Colon (tissue), 2 donors: ENCODE measurements around the gene RASGRF2.
"Not testable (repeated sequence)": the region's sequence is repeated elsewhere in the genome, so short reads cannot be mapped to it uniquely, and the experiment has no call there.

Experiments
- FAIRE-seq: peaks from 2 replicates; lab custom pipeline; 2012; peaks lifted over from hg19 to GRCh38; lab: Jason Lieb, UNC
- donor health status: control.
- donor health status: control.

RASGRF2 gene

DNA sequence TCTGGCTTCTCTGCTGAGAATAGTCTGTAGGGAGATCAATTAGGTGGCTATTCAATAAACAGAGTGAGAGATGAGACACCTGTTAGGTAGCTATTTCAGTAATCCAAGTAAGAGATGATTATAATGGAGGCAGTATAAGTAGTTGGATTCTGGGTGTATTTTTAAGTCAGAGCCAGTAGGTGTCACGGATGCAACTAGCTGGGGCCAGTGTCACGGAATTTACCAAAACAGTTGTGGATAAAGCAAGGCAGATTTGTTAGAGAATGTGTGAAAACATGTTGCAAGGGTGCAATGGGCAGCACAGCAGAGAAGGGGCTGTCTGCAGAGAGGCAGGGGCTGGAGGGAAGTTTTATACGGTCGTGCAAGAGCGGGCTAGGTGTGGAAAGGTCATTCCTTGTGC is 114.9 kb downstream of the RASGRF2 start:
- no peak for FAIRE-seq

DNA sequence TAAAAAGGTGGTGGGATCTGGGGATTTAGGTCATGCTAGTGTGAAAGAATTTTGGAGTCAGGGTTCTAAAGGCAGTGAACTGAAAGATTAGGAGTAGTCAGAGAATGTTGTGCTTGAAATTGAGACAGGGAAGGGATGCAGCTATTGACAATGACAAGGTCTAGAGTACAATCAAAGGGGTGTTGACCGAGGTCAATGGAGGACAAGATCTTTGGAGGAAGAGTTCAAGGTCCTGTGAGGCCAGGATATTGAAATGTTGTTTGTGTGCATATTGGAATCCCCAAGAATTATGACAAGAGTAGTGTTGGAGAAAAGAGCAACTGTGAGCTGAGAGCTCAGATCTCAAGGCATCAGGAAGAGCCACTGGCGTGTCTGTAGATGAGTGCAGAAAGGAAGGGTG is 116.9 kb downstream of the RASGRF2 start:
- no peak for FAIRE-seq

DNA sequence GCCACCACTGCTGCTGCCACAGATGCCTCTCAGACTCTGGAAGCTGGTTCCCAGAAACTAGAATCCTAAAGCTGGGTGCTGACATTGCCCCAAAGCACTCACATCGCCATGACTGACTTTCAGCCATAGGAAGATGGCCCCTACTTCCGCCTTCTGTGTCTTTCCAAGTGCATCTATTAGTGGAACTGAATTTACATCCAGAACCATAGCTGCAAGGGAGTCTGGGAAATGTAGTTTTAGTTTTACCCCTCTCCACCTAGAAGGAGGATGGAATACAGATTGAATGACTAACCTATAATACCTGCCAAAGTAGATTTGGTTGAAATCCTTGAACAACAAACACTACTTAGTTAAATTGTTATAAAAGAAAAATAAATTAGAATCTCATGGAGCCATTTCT is 118.8 kb downstream of the RASGRF2 start:
- FAIRE-seq: no peak

DNA sequence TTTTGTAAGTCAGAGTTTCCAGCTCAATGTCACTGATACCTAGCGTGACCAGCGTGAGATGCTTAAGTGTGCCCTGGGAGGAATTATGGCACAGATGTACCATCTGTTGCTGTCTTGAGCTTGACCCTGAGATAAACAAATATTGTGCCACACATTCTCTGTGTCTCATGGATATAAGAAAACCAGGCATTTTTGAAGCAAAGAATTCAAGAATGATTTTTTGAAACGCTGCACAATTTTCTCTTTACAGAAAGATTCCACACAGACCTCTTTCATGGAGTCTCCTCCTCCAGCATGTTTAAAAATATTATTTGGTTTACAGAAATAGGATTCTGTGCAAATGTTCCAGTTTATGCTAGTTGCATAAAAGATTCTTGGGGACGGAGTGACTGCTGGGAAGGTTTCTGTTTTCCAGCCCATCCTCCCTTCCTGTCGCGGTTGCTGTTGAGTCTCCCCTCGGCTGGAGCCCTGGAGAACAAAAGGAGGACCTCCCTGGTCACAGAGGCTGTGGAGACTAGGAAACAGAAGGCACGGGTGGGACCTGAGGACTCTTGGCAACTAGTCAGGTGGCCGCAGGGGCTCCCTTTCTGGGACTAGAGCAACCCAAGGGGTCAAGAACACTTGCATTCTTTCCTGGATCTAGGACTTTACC is 120.8 kb downstream of the RASGRF2 start:
- FAIRE-seq: no peak

DNA sequence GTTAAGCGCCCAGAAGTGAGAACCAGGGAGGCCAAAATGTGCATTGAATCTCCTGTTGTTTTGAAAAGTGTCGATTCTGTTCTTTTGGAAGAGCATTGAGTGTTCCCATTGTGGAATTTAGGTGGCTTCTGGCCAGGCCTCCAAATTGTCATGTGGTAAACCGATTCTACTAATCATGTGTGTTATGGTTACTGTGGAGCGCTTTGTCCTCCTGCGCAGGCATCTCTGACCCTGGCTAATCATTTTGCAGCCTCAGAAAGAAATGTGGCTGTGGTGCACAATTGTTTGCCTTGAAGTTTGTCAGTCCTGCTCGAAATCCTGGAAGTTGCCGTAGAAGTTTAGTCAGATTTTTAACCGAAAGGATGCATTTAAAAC is 121.3 kb downstream of the RASGRF2 start:
- FAIRE-seq: no peak

DNA sequence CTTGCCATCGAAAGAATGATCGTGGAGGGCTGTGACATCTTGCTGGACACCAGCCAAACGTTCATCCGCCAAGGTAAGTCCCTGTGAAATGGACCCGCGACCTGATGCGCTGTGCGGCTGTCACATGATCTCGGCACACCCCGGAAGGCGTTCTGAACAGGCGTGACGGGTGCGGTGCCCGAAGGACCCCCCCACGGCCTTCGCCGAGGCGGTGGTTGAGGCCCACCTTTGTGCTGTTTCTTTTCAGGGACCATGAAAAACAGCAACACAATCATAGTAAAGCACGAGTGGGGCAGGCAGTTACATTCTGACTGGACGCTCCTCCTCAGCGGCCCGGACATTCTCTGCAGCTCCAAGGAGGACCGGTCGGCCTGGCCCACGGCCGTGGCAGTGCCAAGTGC is 126.7 kb downstream of the RASGRF2 start:
- FAIRE-seq: no peak

DNA sequence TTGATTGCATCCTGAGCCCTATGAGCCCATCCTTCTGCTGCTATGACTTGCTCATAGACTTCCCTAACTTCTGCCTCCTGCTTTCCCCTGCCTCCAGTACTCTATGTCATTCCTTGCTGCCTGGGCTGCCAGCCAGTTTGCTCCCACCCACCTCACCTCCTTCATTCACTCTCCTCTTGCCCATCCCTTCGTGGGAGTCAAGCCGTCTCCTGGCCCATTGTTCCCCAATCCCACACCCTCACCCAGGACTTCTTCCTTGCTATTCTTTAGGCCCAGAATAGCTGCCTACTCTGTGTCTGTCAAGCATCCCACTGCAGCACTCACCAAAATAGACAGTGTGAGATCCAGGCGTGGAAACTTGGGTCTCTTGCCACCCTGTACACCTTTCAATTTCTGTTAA is 131.0 kb downstream of the RASGRF2 start:
- no peak for FAIRE-seq

DNA sequence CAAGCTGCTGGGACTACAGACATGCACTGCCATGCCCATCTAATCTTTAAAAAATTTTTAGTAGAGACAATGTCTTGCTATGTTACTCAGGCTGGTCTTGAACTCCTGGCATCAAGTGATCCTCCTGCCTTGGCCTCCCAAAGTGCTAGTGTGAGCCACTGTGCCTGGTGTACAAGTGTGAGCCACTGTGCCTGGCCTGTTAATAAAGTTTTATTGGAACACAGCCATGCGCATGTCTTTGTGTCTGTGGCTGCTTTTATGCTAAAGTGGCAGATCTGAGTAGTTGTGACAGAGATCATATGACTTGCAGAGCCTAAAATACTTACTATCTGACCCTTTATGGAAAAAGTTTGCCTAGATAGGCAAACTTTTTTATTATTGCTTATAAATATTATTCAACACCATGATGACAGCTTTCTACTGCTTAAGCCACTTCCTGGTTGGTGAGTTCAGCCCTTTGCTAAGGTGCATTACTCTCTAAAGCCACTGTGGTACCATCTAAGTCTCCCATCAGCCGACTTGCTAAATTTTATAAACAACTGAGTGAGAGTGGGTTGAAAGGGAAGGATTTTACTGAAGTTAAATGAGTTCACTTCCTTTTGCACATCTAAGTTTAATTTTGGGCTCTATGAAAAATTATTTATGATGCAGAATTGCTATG is 133.5 kb downstream of the RASGRF2 start:
- no peak for FAIRE-seq

DNA sequence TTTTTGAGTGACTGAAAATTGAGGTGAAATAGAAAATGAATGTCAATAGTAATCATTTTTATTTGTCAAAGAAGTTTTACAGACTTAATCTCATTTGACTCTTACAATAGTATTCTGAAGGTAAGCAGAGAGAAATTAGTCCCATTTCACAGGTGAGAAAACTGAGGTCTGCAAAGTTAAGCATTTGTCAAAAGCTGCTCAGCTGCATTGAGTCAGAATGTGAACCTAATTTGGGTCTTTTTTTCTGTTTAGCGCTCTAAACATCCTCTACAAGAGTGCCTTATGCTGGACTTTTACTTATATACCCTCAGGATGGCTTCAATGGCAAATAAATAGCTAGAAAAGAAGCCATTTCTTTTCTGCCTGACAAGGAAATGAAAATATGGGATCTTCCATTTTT is 135.7 kb downstream of the RASGRF2 start:
- no peak for FAIRE-seq

DNA sequence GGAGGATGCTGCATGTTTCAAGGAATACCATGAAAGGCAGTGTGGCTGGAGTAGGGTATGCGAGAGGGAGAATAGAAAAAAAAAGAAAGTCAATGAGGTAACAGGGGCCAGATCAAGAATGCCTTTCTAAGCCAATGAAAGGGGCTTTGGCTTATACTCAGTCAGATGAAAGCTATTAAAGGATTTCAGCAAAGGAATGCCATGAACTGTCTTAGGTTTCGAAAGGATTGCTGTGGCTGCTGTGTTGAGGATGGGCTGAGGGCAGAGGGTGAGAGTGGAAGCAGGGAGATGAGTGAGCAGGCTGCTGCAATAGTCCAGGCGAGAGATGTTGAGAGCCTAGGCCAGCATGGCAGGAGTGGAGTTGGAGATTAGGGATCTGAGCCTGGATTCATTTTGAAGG is 137.6 kb downstream of the RASGRF2 start:
- FAIRE-seq: no peak

DNA sequence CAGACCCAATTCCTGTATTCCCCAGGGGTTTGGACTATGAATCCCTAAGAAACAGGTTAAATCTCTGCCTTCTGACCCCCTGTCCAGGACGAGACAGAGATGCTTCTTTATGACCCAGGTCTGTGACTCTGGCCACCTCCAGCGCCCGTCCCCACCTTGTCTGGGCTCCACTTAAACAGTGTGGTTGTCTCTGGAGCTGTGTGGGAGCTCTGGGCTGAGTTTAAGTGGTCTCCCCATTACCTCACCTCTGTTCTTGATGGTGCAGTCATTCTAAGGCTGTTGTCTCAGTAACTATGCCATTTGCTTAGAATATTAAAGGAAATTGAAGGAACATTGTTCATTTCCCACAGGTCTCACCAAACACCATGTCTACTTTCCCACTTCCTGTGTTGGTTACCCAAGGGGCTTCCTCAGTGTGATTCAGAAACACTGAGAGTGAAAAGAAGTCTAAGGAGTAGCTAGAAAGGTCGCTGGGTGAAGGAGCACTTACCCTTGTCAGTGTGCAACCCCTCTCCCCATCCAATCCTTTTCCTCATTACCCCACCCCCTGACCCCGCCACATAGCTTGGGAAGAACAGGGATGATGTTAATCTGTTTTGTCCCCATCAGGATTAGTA is 145.2 kb downstream of the RASGRF2 start:
- no peak for FAIRE-seq

DNA sequence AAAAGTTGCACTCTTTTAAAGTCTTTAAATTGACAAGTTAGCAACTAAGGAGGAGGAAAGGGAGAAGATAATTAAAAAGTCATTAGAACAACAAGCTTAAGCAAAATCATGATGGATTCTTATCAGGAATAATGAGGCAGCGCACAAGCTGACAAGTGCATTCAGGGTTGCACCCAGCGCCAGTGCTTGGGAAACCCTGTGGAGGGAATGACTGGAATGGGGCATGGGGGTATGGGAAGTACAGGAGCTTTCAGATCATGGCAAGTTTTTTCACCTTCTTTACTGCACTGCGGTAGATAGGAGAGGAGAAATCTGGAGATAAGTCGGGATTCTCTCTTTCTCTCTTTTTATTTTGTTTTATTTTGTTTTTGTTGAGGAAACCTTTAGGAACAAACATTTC is 155.1 kb downstream of the RASGRF2 start:
- no peak for FAIRE-seq

DNA sequence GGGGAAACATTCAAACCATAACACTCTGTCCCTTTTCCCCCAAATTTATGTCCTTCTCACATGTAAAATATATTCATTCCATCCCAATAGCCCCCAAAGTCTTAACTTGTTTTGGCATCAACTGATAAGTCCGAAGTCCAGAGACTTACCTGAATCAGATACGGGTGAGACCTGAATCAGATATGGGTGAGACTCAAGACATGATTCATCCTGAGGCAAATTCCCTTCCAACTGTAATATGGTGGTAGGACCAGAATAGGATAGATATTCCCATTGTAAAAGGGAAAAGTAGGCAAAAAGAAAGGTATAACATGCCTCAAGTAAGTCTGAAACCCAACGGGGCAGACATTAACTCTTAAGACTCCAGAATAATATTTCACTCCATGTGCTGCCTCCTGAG is 157.4 kb downstream of the RASGRF2 start:
- no peak for FAIRE-seq

DNA sequence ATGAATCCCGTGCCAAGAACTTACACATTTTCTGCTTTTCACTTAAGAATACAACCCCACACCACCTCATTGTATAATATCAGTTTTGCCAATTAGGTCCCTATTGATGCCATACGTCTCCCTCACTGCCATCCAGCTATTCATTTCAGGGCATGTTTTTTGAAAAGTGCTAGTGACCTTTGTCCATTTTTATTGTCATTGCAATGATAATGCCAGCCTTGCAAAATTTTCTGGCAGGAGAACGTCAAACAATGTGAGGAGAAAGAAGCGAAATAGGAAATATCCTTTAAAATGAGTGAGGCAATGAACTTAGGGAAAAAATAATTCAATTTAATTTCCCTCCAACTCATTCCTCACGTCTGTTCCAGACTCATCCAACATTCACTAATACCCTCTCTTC is 161.1 kb downstream of the RASGRF2 start:
- FAIRE-seq: no peak

DNA sequence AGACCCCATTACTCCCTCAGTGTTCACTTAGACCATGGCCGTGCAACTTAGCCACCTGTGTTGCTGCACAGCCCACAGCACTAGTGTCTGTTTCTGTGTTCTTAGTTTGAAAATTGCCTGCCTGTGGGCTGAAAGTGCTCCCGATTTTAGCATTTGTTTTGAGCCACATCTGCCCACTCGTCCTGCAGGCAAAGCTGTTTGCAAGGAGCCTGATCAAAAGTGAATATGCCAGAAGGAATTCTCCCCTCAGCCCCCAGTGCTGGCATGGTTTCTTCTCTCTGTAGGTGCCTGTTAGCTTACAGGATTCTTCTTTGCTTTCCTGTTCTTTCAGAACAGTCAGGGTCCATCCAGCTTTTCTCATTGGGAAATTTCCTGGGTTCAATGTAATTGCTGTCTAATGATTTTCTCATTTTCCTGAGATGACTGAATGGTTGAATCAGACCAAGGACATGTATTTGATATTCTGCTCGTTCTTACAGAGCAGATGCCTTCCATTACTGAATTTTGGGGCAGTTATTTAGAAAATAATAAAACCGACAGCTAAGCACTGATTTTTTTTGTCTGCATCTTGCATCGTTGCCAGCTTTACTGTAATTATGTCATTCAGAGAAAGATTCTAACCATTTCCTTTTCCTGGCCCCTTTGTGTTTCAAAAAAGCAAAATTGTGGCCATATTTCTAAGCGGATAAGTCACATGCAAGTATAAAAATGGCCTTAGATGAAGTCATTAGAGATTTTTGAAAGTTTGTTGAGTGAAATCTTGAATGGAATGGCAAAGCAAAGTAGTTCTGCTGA is 161.9 kb downstream of the RASGRF2 start:
- no peak for FAIRE-seq

DNA sequence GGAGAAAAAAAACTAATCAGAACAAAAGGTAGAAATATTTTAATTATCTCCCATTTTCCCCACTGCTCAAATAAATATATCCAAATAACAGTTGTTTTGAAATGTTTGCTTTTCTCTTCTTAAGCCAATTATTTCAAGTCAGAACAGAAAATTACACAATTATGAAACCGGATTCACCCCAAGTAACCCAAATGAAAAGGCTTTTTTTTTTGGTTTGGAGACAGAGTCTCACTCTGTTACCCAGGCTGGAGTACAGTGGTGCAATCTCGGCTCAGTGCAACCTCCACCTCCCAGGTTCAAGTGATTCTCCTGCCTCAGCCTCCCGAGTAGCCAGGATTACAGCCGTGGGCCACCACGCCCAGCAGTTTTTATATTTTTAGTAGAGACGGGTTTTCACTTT is 164.5 kb downstream of the RASGRF2 start:
- not testable (repeated sequence) for FAIRE-seq

DNA sequence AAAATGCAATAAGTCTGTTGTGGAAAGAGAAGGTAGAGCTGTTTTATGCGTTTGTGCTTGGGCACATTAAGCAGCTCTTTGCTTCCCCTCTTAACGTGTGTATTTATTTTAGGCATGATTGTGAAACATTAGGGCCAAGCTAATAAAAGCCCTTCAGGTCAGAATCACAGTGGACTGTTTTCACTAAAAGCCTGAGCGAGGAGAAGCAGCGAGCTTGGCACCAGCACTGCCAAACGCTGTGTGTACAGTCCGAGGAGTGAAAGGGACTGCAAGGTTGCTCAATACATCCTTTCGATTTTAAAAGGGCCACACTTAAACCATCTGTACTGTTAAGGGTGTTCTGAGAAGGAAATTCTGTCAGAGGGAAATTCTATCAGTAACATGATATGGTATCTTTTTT is 165.8 kb downstream of the RASGRF2 start:
- FAIRE-seq: no peak

DNA sequence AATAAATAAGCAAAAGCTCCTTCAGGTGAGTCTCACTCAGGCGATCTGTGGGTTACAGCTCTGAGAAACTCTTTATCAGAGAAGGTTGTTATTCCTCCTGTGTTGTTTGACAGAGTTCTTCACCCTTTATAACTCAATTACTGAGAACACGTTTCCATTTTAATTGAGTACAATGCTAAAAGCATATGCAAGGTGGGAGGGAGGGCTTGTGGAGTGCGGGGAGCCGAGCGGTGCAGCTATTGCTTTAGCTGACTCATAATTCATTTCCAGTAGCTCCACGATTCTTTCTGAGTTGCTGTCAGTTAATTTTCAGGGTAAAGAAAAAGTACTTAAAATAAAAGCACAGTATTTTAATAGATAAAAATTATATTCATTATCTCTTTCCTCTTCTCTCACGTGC is 168.3 kb downstream of the RASGRF2 start:
- no peak for FAIRE-seq

DNA sequence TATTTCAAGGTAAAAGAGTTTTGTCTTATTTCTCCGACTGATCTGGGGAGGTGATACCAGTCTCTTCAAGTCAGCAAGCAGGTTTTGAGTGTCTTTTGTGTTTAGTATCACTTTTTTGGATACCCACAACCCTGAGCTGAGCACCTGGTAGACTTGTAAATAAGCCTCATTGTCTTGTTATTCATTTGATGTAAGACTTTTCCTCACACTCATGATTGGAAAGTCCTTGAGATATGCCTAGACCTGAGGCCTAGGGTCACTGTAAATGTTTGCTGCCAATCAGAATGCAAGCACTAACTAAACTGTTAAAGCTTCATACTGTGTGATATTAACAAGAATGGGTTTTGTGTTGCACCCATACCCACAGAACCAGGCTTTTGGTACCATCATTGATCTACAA is 172.2 kb downstream of the RASGRF2 start:
- no peak for FAIRE-seq

DNA sequence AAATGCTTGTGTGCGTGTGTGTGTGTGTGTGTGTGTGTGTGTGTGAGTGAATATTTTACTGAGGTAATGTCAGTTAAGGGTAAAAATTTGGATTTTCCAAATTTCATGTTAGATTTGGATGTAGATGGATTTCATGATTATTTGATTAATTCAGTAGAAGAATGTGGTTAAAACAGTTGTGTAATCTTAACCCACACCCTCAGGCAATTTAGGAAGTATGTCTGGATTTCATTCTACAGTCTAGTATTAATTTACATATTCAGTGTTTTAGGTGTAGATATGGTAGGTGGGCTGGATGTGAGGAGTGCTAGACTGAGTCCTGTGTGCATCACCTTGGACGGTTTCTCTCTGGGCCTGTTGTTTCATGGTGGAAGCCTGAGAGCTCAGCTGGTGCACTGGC is 173.9 kb downstream of the RASGRF2 start:
- FAIRE-seq: no peak

DNA sequence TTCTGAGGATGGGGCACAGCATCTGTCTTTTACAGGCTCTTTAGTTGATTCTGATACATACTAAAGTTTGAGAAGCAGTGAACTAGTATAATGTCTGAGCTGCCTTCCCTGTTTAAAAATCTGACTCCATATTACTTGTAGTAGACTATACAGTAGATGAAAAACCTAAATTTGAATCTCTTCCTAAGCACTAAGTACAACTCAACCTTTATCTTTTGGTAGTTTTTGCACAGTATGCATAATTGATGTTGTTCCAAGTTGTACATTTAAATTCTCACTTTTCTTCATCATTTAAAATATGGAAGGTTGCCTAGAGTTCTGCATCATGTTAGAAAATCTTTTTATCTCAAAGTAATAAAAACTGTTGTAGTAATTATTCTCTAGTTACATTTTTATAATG is 174.4 kb downstream of the RASGRF2 start:
- no peak for FAIRE-seq

DNA sequence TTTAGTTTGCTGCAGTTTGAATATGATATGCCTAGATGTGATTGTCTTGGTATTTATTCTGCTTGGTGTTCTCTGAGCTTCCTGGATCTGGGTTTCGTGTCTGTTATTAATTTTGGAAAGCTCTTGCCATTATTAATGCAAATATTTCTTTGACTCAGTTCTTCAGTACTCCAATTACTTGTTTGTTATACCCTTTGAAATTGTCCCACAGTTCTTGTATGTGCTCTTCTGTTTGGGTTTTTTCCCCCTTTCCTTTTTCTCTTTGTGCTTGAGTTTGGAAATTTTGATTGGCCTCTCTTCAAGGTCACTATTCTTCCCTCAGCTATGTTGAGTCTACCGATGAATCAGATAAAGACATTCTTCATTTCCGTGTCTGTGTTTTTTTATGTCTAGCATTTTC is 176.4 kb downstream of the RASGRF2 start:
- FAIRE-seq: no peak

DNA sequence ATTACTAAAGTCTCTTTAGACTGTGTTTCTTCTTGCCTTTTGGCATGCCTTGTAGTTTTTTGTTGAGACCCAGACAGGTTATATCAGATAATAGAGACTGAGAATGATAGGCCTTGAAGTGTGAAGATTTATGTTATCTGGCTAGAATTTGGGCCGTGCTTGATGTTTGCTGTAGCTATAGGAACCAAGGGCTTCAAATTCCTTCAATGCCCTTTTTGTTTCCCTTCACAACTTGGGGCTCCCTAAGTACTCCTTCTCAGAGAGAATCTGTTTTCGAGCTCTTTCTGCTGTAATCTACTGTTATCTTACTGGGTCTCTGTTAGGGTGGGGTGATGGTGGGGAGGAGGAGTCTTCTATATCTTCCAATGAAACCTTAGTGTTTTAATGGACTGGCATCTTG is 177.7 kb downstream of the RASGRF2 start:
- no peak for FAIRE-seq
